A549 (cell line): ENCODE results near the gene IRAG1. TPM values are rescaled to one million over a fixed set of nuclear protein-coding genes. Genes with fewer than 3 reads are reported as not detected.

Source experiments
- ATAC-seq, 2 experiments: fragments of 200-7000 bp in 1 of 2; fragments of >200 bp in 1 of 2; cut with Nextera tagmentation in 1 of 2; cut with Tn5 transposase in 1 of 2; 3 replicates each; pipeline versions ENCODE4 v1.8.0 to v1.9.1; 2018 to 2020; ENCODE audit warnings: mild to moderate bottlenecking in 1 of 2, moderate library complexity in 1 of 2
- CTCF ChIA-PET: fragments of 300-600 bp; sonication (Branson Sonifier 250); formaldehyde crosslinking; extraction: SDS; loops from one replicate; lab custom pipeline; 2021; ENCODE audit warnings: antibody characterized with exemption, inconsistent platforms; lab: Yijun Ruan, JAX
- POLR2A ChIA-PET: fragments of 350-600 bp; formaldehyde crosslinking; extraction: SDS; loops from one replicate; lab custom pipeline; 2021; ENCODE audit warnings: antibody characterized with exemption, inconsistent platforms; lab: Yijun Ruan, JAX
- DNase-seq, 2 experiments: peaks; one replicate each; pipeline versions ENCODE4 v3.0.0 to v3.0.0-alpha.2; 2011 to 2016; ENCODE audit warnings: low read depth in 1 of 2, low spot score in 1 of 2
- FAIRE-seq: peaks from 2 replicates; lab custom pipeline; 2011; peaks lifted over from hg19 to GRCh38; lab: Jason Lieb, UNC
- H3K27ac ChIP-seq, 2 experiments: fragments of >200 bp; sonication (Bioruptor Twin); formaldehyde crosslinking; 3 replicates each; pipeline ENCODE4 v1.5.1; 2016 to 2017
- H3K4me1 ChIP-seq: fragments of >200 bp; sonication (Bioruptor Twin); formaldehyde crosslinking; 3 replicates; pipeline ENCODE4 v1.6.1; 2016
- H3K4me2 ChIP-seq: fragments of >200 bp; sonication (Bioruptor Twin); formaldehyde crosslinking; 3 replicates; pipeline ENCODE4 v1.6.1; 2016
- H3K4me3 ChIP-seq: fragments of >200 bp; sonication (Bioruptor Twin); formaldehyde crosslinking; 3 replicates; pipeline ENCODE4 v1.5.1; 2016
- H3K9me3 ChIP-seq: fragments of >200 bp; sonication (Bioruptor Twin); formaldehyde crosslinking; 3 replicates; pipeline ENCODE4 v1.6.1; 2016
- BHLHE40 ChIP-seq: IDR thresholded peaks from 2 replicates; pipeline ENCODE4 v1.6.1; 2012; ENCODE audit warnings: low read depth, low read length, inconsistent platforms
- CHD4 ChIP-seq: fragments of 200-600 bp; sonication (generic); IDR thresholded peaks from 2 replicates; pipeline ENCODE4 v1.6.1; 2016; ENCODE audit warnings: antibody characterized with exemption, mild to moderate bottlenecking, borderline replicate concordance
- ELK1 ChIP-seq: fragments of 150-350 bp; IDR thresholded peaks from 2 replicates; pipeline ENCODE4 v1.6.1; 2014; ENCODE audit warnings: low read depth, mild to moderate bottlenecking, low read length
- ESRRA ChIP-seq: fragments of 150-350 bp; IDR thresholded peaks from 2 replicates; pipeline ENCODE4 v1.6.1; 2014; ENCODE audit warnings: mild to moderate bottlenecking, low read length, borderline replicate concordance
- FOSL2 ChIP-seq, 2 experiments: fragments of 450-650 bp in 1 of 2; fragments of >200 bp in 1 of 2; sonication (Bioruptor Twin) in 1 of 2; formaldehyde crosslinking; IDR thresholded peaks; 2 replicates each; pipeline versions ENCODE4 v1.5.0 to v1.6.1; 2016 to 2020; ENCODE audit warnings: mild to moderate bottlenecking in 1 of 2, moderate library complexity in 1 of 2
- KDM1A ChIP-seq: fragments of 200-600 bp; sonication (generic); IDR thresholded peaks from 2 replicates; pipeline ENCODE4 v1.6.1; 2016; ENCODE audit warnings: low read depth, mild to moderate bottlenecking
- KDM5A ChIP-seq: fragments of 200-600 bp; sonication (generic); IDR thresholded peaks from 2 replicates; pipeline ENCODE4 v1.6.1; 2016; ENCODE audit warnings: antibody characterized with exemption, mild to moderate bottlenecking
- MAX ChIP-seq: IDR thresholded peaks from 2 replicates; pipeline ENCODE4 v1.6.1; 2012
- NPAS2 ChIP-seq: fragments of 250-450 bp; sonication (Bioruptor Pico); IDR thresholded peaks from 2 replicates; pipeline ENCODE4 v1.8.0; 2022; ENCODE audit warnings: mild to moderate bottlenecking, moderate library complexity, borderline replicate concordance
- RAD21 ChIP-seq, 2 experiments: fragments of >200 bp in 1 of 2; sonication (Bioruptor Twin) in 1 of 2; formaldehyde crosslinking in 1 of 2; IDR thresholded peaks in 1 of 2; conservative IDR thresholded peaks in 1 of 2; 2 replicates in 1 of 2; 3 replicates in 1 of 2; pipeline ENCODE4 v1.6.1; 2012 to 2018; ENCODE audit warnings: inconsistent platforms in 1 of 2
- RCOR1 ChIP-seq: fragments of 150-350 bp; IDR thresholded peaks from 2 replicates; pipeline ENCODE4 v1.6.1; 2014; ENCODE audit warnings: antibody characterized with exemption, low read length, low read depth
- SMC3 ChIP-seq: fragments of >200 bp; sonication (Bioruptor Twin); formaldehyde crosslinking; IDR thresholded peaks from 3 replicates; pipeline ENCODE4 v1.6.1; 2018; ENCODE audit warnings: inconsistent platforms
- ZC3H11A ChIP-seq: fragments of 450-650 bp; IDR thresholded peaks from 2 replicates; pipeline ENCODE4 v1.6.1; 2014; ENCODE audit warnings: antibody characterized with exemption, mild to moderate bottlenecking
- ZSCAN20 ChIP-seq: fragments of 250-450 bp; sonication (Bioruptor Pico); IDR thresholded peaks from 2 replicates; pipeline ENCODE4 v1.8.0; 2022; ENCODE audit warnings: mild to moderate bottlenecking, moderate library complexity
- WGBS: methylation state at CpG from one replicate; pipeline ENCODE4 v1.1.6; 2017; ENCODE audit errors: missing lambda C conversion rate; 5-methylcytosine and 5-hydroxymethylcytosine counted together
- polyA plus RNA-seq, 4 experiments: library from polyadenylated mRNA; depleted of rRNA in 3 of 4; stranded (reverse); fragments of >200 nt; fragmentation: RNase III in 1 of 4; extraction: RNeasy Plus Mini Kit Qiagen cat#74134 plus additional on column Dnase treatment in 1 of 4; gene quantifications; 2 replicates in 3 of 4; 3 replicates in 1 of 4; pipeline ENCODE4 v1.2.3, GENCODE V29; 2011 to 2017
- TF ChIP-seq, protein P1 (sequence below): fragments of 450-650 bp; IDR thresholded peaks from 2 replicates; pipeline ENCODE4 v1.6.1; 2014; ENCODE audit warnings: antibody characterized with exemption
- TF ChIP-seq, protein P2 (sequence below): IDR thresholded peaks from 2 replicates; pipeline ENCODE4 v1.6.1; 2012

The IRAG1 gene
- polyA plus RNA-seq, 2 of the 4 experiments (the other 2 are of a cell fraction): 0.05 TPM; not detected in 1

DNA sequence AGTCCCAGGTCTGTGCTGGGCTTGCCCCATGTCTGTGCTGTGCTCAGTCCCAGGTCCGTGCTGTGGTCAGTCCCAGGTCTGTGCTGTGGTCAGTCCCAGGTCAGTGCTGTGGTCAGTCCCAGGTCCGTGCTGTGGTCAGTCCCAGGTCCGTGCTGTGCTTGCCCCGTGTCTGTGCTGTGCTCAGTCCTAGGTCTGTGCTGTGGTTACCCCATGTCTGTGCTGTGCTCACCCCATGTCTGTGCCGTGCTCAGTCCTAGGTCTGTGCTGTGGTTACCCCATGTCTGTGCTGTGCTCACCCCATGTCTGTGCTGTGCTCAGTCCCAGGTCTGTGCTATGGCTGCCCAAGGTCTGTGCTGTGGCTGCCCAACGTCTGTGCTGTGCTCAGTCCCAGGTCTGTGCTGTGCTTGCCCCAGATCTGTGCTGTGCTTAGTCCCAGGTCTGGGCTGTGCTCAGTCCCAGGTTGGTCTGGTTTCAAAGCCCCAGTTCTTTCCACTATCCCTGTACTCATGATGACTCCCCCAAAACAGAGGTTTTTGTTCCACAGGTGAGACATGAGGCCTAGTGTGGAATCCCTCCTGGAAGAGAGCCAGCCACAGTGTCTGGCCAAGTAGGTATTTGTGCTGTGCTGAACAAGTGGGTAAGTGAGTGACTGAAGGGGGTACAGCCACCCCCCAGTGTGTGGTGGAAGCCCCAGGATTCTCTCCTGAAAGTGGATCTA lies 34.8 kb downstream of the IRAG1 start:
- ATAC-seq (peak; percentile 37 to 48; a peak in 4 of 6 replicates), FAIRE-seq (no peak)
- peaks cover 59% of the 10 kb centered on the region for H3K4me1 ChIP-seq
- TF ChIP-seq, protein P1, sequence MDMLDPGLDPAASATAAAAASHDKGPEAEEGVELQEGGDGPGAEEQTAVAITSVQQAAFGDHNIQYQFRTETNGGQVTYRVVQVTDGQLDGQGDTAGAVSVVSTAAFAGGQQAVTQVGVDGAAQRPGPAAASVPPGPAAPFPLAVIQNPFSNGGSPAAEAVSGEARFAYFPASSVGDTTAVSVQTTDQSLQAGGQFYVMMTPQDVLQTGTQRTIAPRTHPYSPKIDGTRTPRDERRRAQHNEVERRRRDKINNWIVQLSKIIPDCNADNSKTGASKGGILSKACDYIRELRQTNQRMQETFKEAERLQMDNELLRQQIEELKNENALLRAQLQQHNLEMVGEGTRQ: no peak
- TF ChIP-seq BHLHE40 (no peak), NPAS2 (CRISPR knock-in tag) (no peak), FOSL2 (IDR thresholded peaks at IDR 0.05) (no peak), FOSL2 (CRISPR knock-in tag; IDR thresholded peaks at IDR 0.05) (no peak), KDM5A (no peak), CHD4 (no peak), RAD21 (conservative IDR thresholded peaks at IDR 0.05 in 1 of 2, IDR thresholded peaks at IDR 0.05 in 1 of 2) (no peak), ELK1 (no peak), RCOR1 (no peak), ESRRA (no peak)
- TF ChIP-seq, protein P2, sequence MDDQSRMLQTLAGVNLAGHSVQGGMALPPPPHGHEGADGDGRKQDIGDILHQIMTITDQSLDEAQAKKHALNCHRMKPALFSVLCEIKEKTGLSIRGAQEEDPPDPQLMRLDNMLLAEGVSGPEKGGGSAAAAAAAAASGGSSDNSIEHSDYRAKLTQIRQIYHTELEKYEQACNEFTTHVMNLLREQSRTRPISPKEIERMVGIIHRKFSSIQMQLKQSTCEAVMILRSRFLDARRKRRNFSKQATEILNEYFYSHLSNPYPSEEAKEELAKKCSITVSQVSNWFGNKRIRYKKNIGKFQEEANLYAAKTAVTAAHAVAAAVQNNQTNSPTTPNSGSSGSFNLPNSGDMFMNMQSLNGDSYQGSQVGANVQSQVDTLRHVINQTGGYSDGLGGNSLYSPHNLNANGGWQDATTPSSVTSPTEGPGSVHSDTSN: no peak
- TF ChIP-seq, all 56 proteins: peak for 0
- Histone ChIP-seq H3K9me3 (no peaks in the 10 kb centered on the region), H3K4me2 (peak overlapping the region; percentile 77), H3K4me3 (peak overlapping the region; percentile 5; the same call in 1 of the 3 replicates), H3K27ac (peak overlapping the region; percentile 86 to 92)
- DNase-seq: no peak
- ChIA-PET POLR2A (no interaction called here), CTCF (interaction anchor here (1.1 kb wide), 1 partner anchor 55 kb away, joined by 3 read pairs; no protein-coding TSS in a partner anchor)
- WGBS: 100% methylated on average over 2 of the region's 6 CpGs

DNA sequence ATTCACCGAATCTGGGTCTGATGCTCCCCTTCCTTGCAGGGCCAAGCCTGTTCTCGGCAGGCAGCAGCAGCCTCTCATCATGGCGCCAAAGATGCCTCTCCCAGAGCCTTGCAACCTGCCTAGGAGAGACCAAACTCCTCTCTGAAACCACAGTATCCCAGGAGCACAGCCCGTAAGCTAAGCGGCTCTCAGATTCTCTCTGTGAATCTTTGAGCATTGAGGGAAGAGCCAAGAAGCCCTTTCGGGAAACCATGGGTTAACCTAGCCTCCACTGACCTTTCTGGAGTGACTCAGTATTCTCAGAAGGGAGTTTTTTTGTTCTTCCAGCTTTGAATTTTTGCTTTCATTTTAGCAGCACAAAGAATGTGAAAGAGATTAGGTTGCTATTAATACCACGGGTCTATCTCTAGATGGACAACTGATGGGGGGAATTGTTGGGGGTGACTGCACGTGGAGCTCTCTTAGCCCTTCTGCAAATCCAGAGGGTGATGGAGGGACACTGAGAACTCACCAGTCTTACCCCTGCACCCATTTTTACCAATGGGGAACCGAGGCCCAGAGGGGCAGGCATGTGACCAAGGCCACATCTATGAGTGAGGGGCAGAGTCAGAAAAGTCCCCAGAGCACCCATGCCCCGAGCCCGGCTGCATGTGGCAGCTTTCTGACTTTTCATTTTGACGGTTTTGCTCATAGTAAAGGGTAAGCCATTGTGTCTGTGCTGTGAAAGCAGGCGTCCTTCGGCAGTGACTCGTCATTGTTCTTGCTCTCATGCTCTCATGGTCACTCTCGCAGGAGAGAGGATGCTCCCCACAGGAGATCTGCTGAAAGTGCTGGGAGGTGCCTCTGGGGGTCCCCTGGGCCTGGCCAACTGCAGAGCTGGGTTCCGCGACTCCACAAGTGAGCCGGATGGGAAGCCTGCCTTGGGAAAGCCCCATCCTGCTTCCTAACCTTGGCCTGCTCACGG lies 36.0 kb downstream of the IRAG1 start:
- Histone ChIP-seq H3K4me1 (peaks cover 59% of the 10 kb centered on the region), H3K4me2 (peak overlapping the region; percentile 77), H3K4me3 (no peak overlapping the region), H3K9me3 (no peaks in the 10 kb centered on the region), H3K27ac (peak overlapping the region; percentile 86 to 92)
- ChIA-PET CTCF (interaction anchor here (0.6 to 1.1 kb wide), 2 partner anchors 56 to 1665 kb away, joined by 3 read pairs; no protein-coding TSS in a partner anchor), POLR2A (interaction anchor here (1.3 kb wide), 1 partner anchor 10 kb away, joined by 3 read pairs; no protein-coding TSS in a partner anchor)
- DNase-seq (peak in 1 of 2 experiments; percentile 25), ATAC-seq (no peak), FAIRE-seq (no peak)
- TF ChIP-seq MAX: peak; percentile 47
- no peak for TF ChIP-seq ZSCAN20 (CRISPR knock-in tag)
- WGBS: 68% methylated on average over 19 of the region's 20 CpGs

DNA sequence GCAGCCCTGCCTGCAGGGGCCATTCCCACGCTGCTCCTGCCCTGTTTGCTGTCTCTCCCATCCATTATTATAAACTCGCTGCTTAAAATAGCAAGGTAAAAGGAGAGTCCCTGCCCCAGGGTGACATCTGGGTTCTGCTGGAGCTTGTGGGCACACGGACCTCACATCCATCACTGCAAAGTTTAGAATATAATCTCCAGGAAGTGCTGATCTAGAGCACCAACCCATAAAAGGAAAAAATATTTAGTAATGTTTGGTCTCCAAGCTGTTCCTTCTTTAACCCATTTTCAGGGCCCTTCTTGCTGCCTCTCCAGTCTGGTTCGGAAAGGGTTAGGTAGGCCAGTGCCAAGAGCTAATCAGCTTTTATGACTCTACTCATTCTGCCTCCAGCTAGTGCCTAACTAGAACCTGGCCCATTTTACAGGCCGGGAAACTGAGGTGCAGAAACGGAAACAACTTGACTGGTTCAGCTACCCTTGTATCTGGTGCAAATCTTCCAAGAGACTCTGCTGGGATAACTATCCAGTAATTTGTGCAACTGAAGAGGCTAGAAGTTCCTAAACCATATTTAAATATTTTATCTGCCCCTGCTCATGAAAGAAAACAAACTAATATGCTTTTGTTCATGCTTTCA lies 37.5 kb downstream of the IRAG1 start:
- no peak overlapping the region for H3K4me3 ChIP-seq
- no peak overlapping the region for H3K4me2 ChIP-seq
- DNase-seq (no peak), ATAC-seq (no peak), FAIRE-seq (no peak)
- ChIA-PET CTCF (interaction anchor here (0.7 to 4.1 kb wide), 9 partner anchors 10 to 250 kb away, joined by 3 to 18 read pairs (median 5); partner anchors contain the start of gene RNF141), POLR2A (no interaction called here)
- H3K4me1 ChIP-seq: peaks cover 59% of the 10 kb centered on the region
- peak overlapping the region; percentile 55 to 65; a peak in 5 of 6 replicates for H3K27ac ChIP-seq
- WGBS: 77% methylated on average over 6 of the region's 6 CpGs
- no peaks in the 10 kb centered on the region for H3K9me3 ChIP-seq
- no peak for TF ChIP-seq ZSCAN20 (CRISPR knock-in tag)
- no peak for TF ChIP-seq ZC3H11A
- no peak for TF ChIP-seq KDM1A
- no peak for TF ChIP-seq SMC3
